GM23248 (cell line): ENCODE measurements around the gene POLR3H.

Source experiments
- EZH2 ChIP-seq: fragments of 200-600 bp; sonication (generic); IDR thresholded peaks from 2 replicates; pipeline ENCODE4 v1.6.1; 2018; ENCODE audit warnings: antibody characterized with exemption, mild to moderate bottlenecking; ENCODE audit not compliant: insufficient read depth, poor library complexity, severe bottlenecking
- EZH2phosphoT487 ChIP-seq: fragments of 200-600 bp; sonication (generic); IDR thresholded peaks from 2 replicates; pipeline ENCODE4 v1.6.1; 2018; ENCODE audit warnings: antibody characterized with exemption, moderate library complexity, mild to moderate bottlenecking, low read depth; ENCODE audit not compliant: insufficient read depth

DNA sequence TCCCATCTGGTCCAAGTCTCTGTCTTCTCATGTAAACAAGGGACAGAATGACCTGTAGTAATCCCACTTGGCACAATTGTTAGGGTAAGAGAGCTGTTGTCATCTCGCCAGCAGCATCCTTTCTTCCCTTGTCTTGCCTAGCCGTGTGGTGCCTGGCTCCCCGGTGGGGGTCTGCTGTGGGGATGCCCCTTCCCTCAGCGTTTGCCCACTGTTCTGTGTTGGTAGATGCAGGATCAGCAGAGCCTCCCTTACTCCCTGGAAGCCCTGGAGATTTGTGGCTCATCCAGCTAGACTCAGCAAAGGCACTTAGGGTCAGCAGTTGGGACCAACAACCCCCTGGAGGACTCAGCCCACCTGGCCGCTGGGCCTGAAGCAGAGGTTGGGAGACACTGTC lies 62.3 kb downstream of the POLR3H start:
- TF ChIP-seq EZH2, result no peak
- TF ChIP-seq EZH2phosphoT487, result no peak
